HepG2 (cell line): ENCODE results near the gene TEKT3. TPM values are rescaled to one million over a fixed set of nuclear protein-coding genes. Genes with fewer than 3 reads are reported as not detected.

Experiments used
- ATAC-seq: fragments of 200-7000 bp; cut with Tn5 transposase; 3 replicates; pipeline ENCODE4 v1.9.1; 2020; ENCODE audit warnings: mild to moderate bottlenecking, moderate library complexity
- BruUV-seq: library from RNA; stranded (reverse); fragments of 400-500 nt; replicated peaks from 2 replicates; lab custom pipeline; 2021; lab: Mats Ljungman, UMichigan
- CTCF ChIA-PET: fragments of 300-600 bp; formaldehyde crosslinking; extraction: SDS; loops from one replicate; lab custom pipeline; 2021; ENCODE audit warnings: low total read pairs, inconsistent platforms, low intra/inter-chr PET ratio; lab: Yijun Ruan, JAX
- POLR2A ChIA-PET: fragments of 350-600 bp; sonication (Branson Sonifier 250); formaldehyde crosslinking; loops from one replicate; lab custom pipeline; 2020; ENCODE audit warnings: antibody characterized with exemption, inconsistent platforms; lab: Yijun Ruan, JAX
- DNase-seq: peaks from one replicate; pipeline ENCODE4 v3.0.0-alpha.2; 2015; ENCODE audit warnings: low spot score
- FAIRE-seq: peaks from 3 replicates; lab custom pipeline; 2011; peaks lifted over from hg19 to GRCh38; lab: Jason Lieb, UNC
- H2AFZ ChIP-seq: one replicate; pipeline ENCODE4 v1.6.1; 2011; ENCODE audit warnings: low read length, inconsistent platforms
- H3K27ac ChIP-seq: fragments of 300-600 bp; 3 replicates; pipeline ENCODE4 v1.8.0; 2011; ENCODE audit warnings: mixed run types, mild to moderate bottlenecking, mixed read lengths, low read length, inconsistent platforms; ENCODE audit not compliant: insufficient read depth; ENCODE audit errors: extremely low read length
- H3K27me3 ChIP-seq, 2 experiments: fragments of 200-600 bp in 1 of 2; 2 replicates in 1 of 2; 3 replicates in 1 of 2; pipeline versions ENCODE4 v1.6.0 to v1.8.0; 2011; ENCODE audit warnings: low read length in 2 of 2, mild to moderate bottlenecking in 2 of 2, moderate library complexity in 2 of 2, inconsistent platforms in 1 of 2; ENCODE audit not compliant: insufficient read depth in 2 of 2, control insufficient read depth in 1 of 2
- H3K36me3 ChIP-seq, 2 experiments: fragments of 200-600 bp in 1 of 2; replicated peaks in 1 of 2; 2 replicates in 1 of 2; 3 replicates in 1 of 2; pipeline versions ENCODE4 v1.5.1 to v1.8.0; 2011; ENCODE audit warnings: low read length in 2 of 2, inconsistent platforms in 1 of 2; ENCODE audit not compliant: insufficient read depth in 2 of 2, control insufficient read depth in 1 of 2
- H3K4me1 ChIP-seq: 2 replicates; pipeline ENCODE4 v1.5.1; 2012; ENCODE audit warnings: low read length, inconsistent platforms; ENCODE audit not compliant: insufficient read depth
- H3K4me2 ChIP-seq: 2 replicates; pipeline ENCODE4 v1.6.0; 2011; ENCODE audit warnings: low read depth, low read length, inconsistent platforms
- H3K4me3 ChIP-seq, 3 experiments: fragments of 200-600 bp in 1 of 3; sonication (generic), shearing (Covaris generic) in 1 of 3; replicated peaks in 1 of 3; 2 replicates each; pipeline ENCODE4 v1.5.1; 2011 to 2016; ENCODE audit warnings: low read length in 3 of 3, inconsistent platforms in 2 of 3, low read depth in 2 of 3, mild to moderate bottlenecking in 2 of 3, control low read depth in 1 of 3, mixed read lengths in 1 of 3; ENCODE audit not compliant: insufficient read depth in 1 of 3
- H3K79me2 ChIP-seq: one replicate; pipeline ENCODE4 v1.6.1; 2011; ENCODE audit warnings: low read length, inconsistent platforms; ENCODE audit not compliant: insufficient read depth
- H3K9ac ChIP-seq: 2 replicates; pipeline ENCODE4 v1.6.0; 2011; ENCODE audit warnings: mild to moderate bottlenecking, low read depth, low read length, inconsistent platforms; ENCODE audit not compliant: insufficient read depth
- H3K9me3 ChIP-seq: 2 replicates; pipeline ENCODE4 v1.5.1; 2012; ENCODE audit warnings: mild to moderate bottlenecking, low read length
- H4K20me1 ChIP-seq: 2 replicates; pipeline ENCODE4 v1.6.0; 2011; ENCODE audit warnings: inconsistent platforms, mild to moderate bottlenecking, low read length, moderate library complexity; ENCODE audit not compliant: insufficient read depth
- ARID4A ChIP-seq: sonication (generic); formaldehyde crosslinking; IDR thresholded peaks from 2 replicates; pipeline ENCODE4 v1.5.0; 2020; ENCODE audit warnings: mild to moderate bottlenecking, missing genetic modification reagents, borderline replicate concordance
- ETV5 ChIP-seq: IDR thresholded peaks from 2 replicates; pipeline ENCODE4 v1.6.1; 2018; ENCODE audit warnings: missing biosample characterization, missing genetic modification reagents, inconsistent platforms, borderline replicate concordance
- HES4 ChIP-seq: sonication (generic); formaldehyde crosslinking; IDR thresholded peaks from 2 replicates; pipeline ENCODE4 v1.9.0; 2021; ENCODE audit warnings: mild to moderate bottlenecking, missing genetic modification reagents, borderline replicate concordance
- HHEX ChIP-seq: IDR thresholded peaks from 2 replicates; pipeline ENCODE4 v1.6.1; 2016; ENCODE audit warnings: control low read depth
- KLF6 ChIP-seq: IDR thresholded peaks from 2 replicates; pipeline ENCODE4 v1.8.0; 2016; ENCODE audit warnings: missing biosample characterization, missing genetic modification reagents
- LCORL ChIP-seq, 2 experiments: fragments of 450-650 bp in 1 of 2; sonication (generic) in 1 of 2; formaldehyde crosslinking in 1 of 2; IDR thresholded peaks; 2 replicates each; pipeline versions ENCODE4 v1.5.0 to v1.6.1; 2017 to 2020; ENCODE audit warnings: antibody characterized with exemption in 1 of 2, missing genetic modification reagents in 1 of 2
- PAF1 ChIP-seq: IDR thresholded peaks from 2 replicates; pipeline ENCODE4 v1.6.1; 2016; ENCODE audit warnings: missing genetic modification reagents, missing compliant biosample characterization
- RERE ChIP-seq: IDR thresholded peaks from 2 replicates; pipeline ENCODE4 v1.6.1; 2016; ENCODE audit warnings: low read depth, missing genetic modification reagents, missing compliant biosample characterization
- SIX1 ChIP-seq: sonication (generic); formaldehyde crosslinking; IDR thresholded peaks from 2 replicates; pipeline ENCODE4 v1.4.0; 2020; ENCODE audit warnings: missing genetic modification reagents, borderline replicate concordance
- SMYD3 ChIP-seq: sonication (generic); formaldehyde crosslinking; IDR thresholded peaks from 2 replicates; pipeline ENCODE4 v1.8.1; 2023; ENCODE audit warnings: mild to moderate bottlenecking, missing genetic modification reagents
- TFAP4 ChIP-seq: sonication (generic); IDR thresholded peaks from 2 replicates; pipeline ENCODE4 v1.6.1; 2016; ENCODE audit warnings: low read depth, borderline replicate concordance
- ZMAT5 ChIP-seq: sonication (generic); formaldehyde crosslinking; IDR thresholded peaks from 2 replicates; pipeline ENCODE4 v1.5.0; 2020; ENCODE audit warnings: mild to moderate bottlenecking, low read depth, missing genetic modification reagents, borderline replicate concordance
- ZNF274 ChIP-seq: sonication (generic); formaldehyde crosslinking; IDR thresholded peaks from 2 replicates; pipeline ENCODE4 v1.5.1; 2020; ENCODE audit warnings: mild to moderate bottlenecking, missing genetic modification reagents
- ZNF841 ChIP-seq: sonication (generic); formaldehyde crosslinking; IDR thresholded peaks from 2 replicates; pipeline ENCODE4 v1.8.1; 2023; ENCODE audit warnings: missing genetic modification reagents, borderline replicate concordance
- WGBS: methylation state at CpG from one replicate; pipeline ENCODE4 v1.1.6; 2017; ENCODE audit warnings: low lambda C conversion rate; 5-methylcytosine and 5-hydroxymethylcytosine counted together
- in situ Hi-C: cut with HindIII; loops from 2 replicates; pipeline ENCODE4 v1.10.0; 2017; ENCODE audit warnings: low pct_unique_long_range_greater_than_20kb; ENCODE audit not compliant: extremely low pct_ligation_motif_present
- intact Hi-C: fragments of 100-400 bp; cut with micrococcal nuclease; formaldehyde crosslinking; loops from one replicate; pipeline ENCODE4 v1.10.0; 2022; ENCODE audit not compliant: unreplicated experiment
- polyA plus RNA-seq, 8 experiments: library from polyadenylated mRNA; depleted of rRNA in 3 of 8; stranded (reverse) in 7 of 8; unstranded in 1 of 8; fragments of >200 nt; fragmentation: Illumina TruSeq in 4 of 8; extraction: Trizol in 4 of 8; gene quantifications; 2 replicates each; pipeline versions ENCODE4 v1.2.1 to v1.2.3, GENCODE V29; 2011 to 2016; ENCODE audit warnings: low read depth in 4 of 8, missing spikeins in 1 of 8, mixed read lengths in 1 of 8; ENCODE audit not compliant: insufficient read depth in 1 of 8
- total RNA-seq, 5 experiments: library from RNA; depleted of rRNA; stranded (reverse); fragments of >200 nt; fragmentation: Illumina TruSeq; extraction: Trizol; gene quantifications; 2 replicates each; pipeline ENCODE4 v1.2.3, GENCODE V29; 2016; ENCODE audit warnings: low read depth in 1 of 5

TEKT3 gene
- total and polyA plus RNA-seq, 2 of the 13 experiments (the other 11 are each of a cell fraction or from before 2014, with no cell fraction given), result 0.58 to 0.82 TPM

- intact Hi-C loops (loop anchor here (10.0 kb wide), 1 partner anchor 113 kb away; the partner anchor contains the start of gene PMP22), in situ Hi-C loops (no loop called here)
- peak; percentile 84 for FAIRE-seq
- peaks cover 19% of the 10 kb centered on the region for H3K4me1 ChIP-seq
- H3K9me3 ChIP-seq, result no peaks in the 10 kb centered on the region
- ChIA-PET POLR2A (no interaction called here), CTCF (no interaction called here)
- BruUV-seq, result no TSS peak
- H3K27ac ChIP-seq, result peak overlapping the region; percentile 37
- peak overlapping the region in 1 of 3 experiments; percentile 25; a peak in 1 of 6 replicates for H3K4me3 ChIP-seq
- DNase-seq, result peak; percentile 89
- H3K36me3 ChIP-seq, result no peaks in the 10 kb centered on the region
- ATAC-seq, result peak; percentile 99
- H3K79me2 ChIP-seq, result no peaks in the 10 kb centered on the region
- H4K20me1 ChIP-seq, result no peaks in the 10 kb centered on the region
- no peak overlapping the region for H3K9ac ChIP-seq
- no peaks in the 10 kb centered on the region for H3K27me3 ChIP-seq
- 0% methylated on average over 5 of the region's 6 CpGs for WGBS
- no peak overlapping the region for H2AFZ ChIP-seq
- H3K4me2 ChIP-seq, result peak overlapping the region; percentile 69
- no peak for TF ChIP-seq ARID4A (CRISPR knock-in tag)
- TF ChIP-seq ZNF274 (CRISPR knock-in tag), result no peak
- no peak for TF ChIP-seq ZNF841 (CRISPR knock-in tag)
- TF ChIP-seq HHEX (CRISPR knock-in tag), result no peak
- no peak for TF ChIP-seq ZMAT5 (CRISPR knock-in tag)
- TF ChIP-seq RERE (CRISPR knock-in tag), result no peak
- peak; percentile 54; the same call in 1 of the 2 replicates for TF ChIP-seq LCORL (IDR thresholded peaks at IDR 0.05)
- TF ChIP-seq LCORL (CRISPR knock-in tag; IDR thresholded peaks at IDR 0.05), result peak; percentile 53
- TF ChIP-seq TFAP4, result peak; percentile 9; the same call in 1 of the 2 replicates
- TF ChIP-seq PAF1 (CRISPR knock-in tag), result no peak
- no peak for TF ChIP-seq KLF6 (CRISPR knock-in tag)
- TF ChIP-seq SIX1 (CRISPR knock-in tag), result 0 out of 2 replicates have a peak, but pooled peaks have one; percentile 15
- TF ChIP-seq HES4 (CRISPR knock-in tag), result no peak
- TF ChIP-seq ETV5 (CRISPR knock-in tag), result no peak
- no peak for TF ChIP-seq SMYD3 (CRISPR knock-in tag)
These were observed 36.2 kb upstream of the TEKT3 start for GRCh38 chr17:15377616-15378015.
